GM12878 (cell line): ENCODE results near the gene DCDC1. TPM values are rescaled to one million over a fixed set of nuclear protein-coding genes. Genes with fewer than 3 reads are reported as not detected.

Experiments used
- ATAC-seq: fragments of 200-7000 bp; cut with Tn5 transposase; 3 replicates; pipeline ENCODE4 v1.9.1; 2020; ENCODE audit warnings: mild to moderate bottlenecking, moderate library complexity
- BruUV-seq: library from RNA; stranded (reverse); fragments of 400-500 nt; replicated peaks from 2 replicates; lab custom pipeline; 2021; lab: Mats Ljungman, UMichigan
- CTCF ChIA-PET: fragments of 300-600 bp; sonication (Branson Sonifier 250); formaldehyde crosslinking; extraction: SDS; loops from one replicate; lab custom pipeline; 2021; ENCODE audit warnings: inconsistent platforms; lab: Yijun Ruan, JAX
- POLR2A ChIA-PET: fragments of 350-600 bp; formaldehyde crosslinking; extraction: SDS; loops from one replicate; lab custom pipeline; 2021; ENCODE audit warnings: inconsistent platforms; lab: Charles Lee
- RAD21 ChIA-PET: fragments of 300-600 bp; sonication (Branson Sonifier 250); formaldehyde crosslinking; loops from one replicate; lab custom pipeline; 2023; ENCODE audit warnings: antibody characterized with exemption; ENCODE audit not compliant: unreplicated experiment; lab: Charles Lee
- SMC1A ChIA-PET: fragments of 300-600 bp; sonication (Branson Sonifier 250); formaldehyde crosslinking; loops from one replicate; lab custom pipeline; 2023; ENCODE audit not compliant: unreplicated experiment, uncharacterized antibody; lab: Charles Lee
- DNase-seq: peaks from one replicate; pipeline ENCODE4 v3.0.0-alpha.2; 2011; ENCODE audit warnings: low read depth, low spot score
- FAIRE-seq: peaks from 3 replicates; lab custom pipeline; 2011; peaks lifted over from hg19 to GRCh38; lab: Jason Lieb, UNC
- H2AFZ ChIP-seq: 2 replicates; pipeline ENCODE4 v1.6.0; 2011; ENCODE audit warnings: low read depth, low read length, control low read depth; ENCODE audit not compliant: control insufficient read depth
- H3K27ac ChIP-seq: 2 replicates; pipeline ENCODE4 v1.5.1; 2011; ENCODE audit warnings: control low read depth; ENCODE audit not compliant: control insufficient read depth, insufficient read depth
- H3K27me3 ChIP-seq, 2 experiments: replicated peaks in 1 of 2; 2 replicates each; pipeline versions ENCODE4 v1.6.0 to v1.6.1; 2011; ENCODE audit warnings: low read length in 1 of 2; ENCODE audit not compliant: control insufficient read depth in 2 of 2, insufficient read depth in 2 of 2
- H3K36me3 ChIP-seq, 2 experiments: 2 replicates each; pipeline ENCODE4 v1.5.1; 2011; ENCODE audit warnings: low read length in 1 of 2; ENCODE audit not compliant: control insufficient read depth in 2 of 2, insufficient read depth in 2 of 2
- H3K4me1 ChIP-seq: 2 replicates; pipeline ENCODE4 v1.6.1; 2011; ENCODE audit warnings: mild to moderate bottlenecking, low read length, moderate library complexity, mixed read lengths; ENCODE audit not compliant: control insufficient read depth, insufficient read depth
- H3K4me2 ChIP-seq: 2 replicates; pipeline ENCODE4 v1.6.0; 2011; ENCODE audit warnings: control low read depth; ENCODE audit not compliant: control insufficient read depth, insufficient read depth
- H3K4me3 ChIP-seq: fragments of 200-600 bp; sonication (generic); 2 replicates; pipeline ENCODE4 v1.5.1; 2016
- H3K79me2 ChIP-seq: 2 replicates; pipeline ENCODE4 v1.6.0; 2011; ENCODE audit warnings: low read length; ENCODE audit not compliant: control insufficient read depth, insufficient read depth
- H3K9ac ChIP-seq: 2 replicates; pipeline ENCODE4 v1.8.0; 2011; ENCODE audit warnings: low read length, control low read depth, mixed read lengths; ENCODE audit not compliant: control insufficient read depth, insufficient read depth
- H3K9me3 ChIP-seq: replicated peaks from 3 replicates; pipeline ENCODE4 v1.5.1; 2011; ENCODE audit warnings: mild to moderate bottlenecking, low read length; ENCODE audit not compliant: control insufficient read depth, insufficient read depth
- H4K20me1 ChIP-seq: 2 replicates; pipeline ENCODE4 v1.6.0; 2011; ENCODE audit not compliant: control insufficient read depth, insufficient read depth
- CBFB ChIP-seq: IDR thresholded peaks from 2 replicates; pipeline ENCODE4 v1.6.1; 2016; ENCODE audit warnings: antibody characterized with exemption, low read depth
- CREB1 ChIP-seq: IDR thresholded peaks from 2 replicates; pipeline ENCODE4 v1.6.1; 2012; ENCODE audit warnings: low read depth, mild to moderate bottlenecking, inconsistent platforms
- ESRRA ChIP-seq: IDR thresholded peaks from 2 replicates; pipeline ENCODE4 v1.6.1; 2012; ENCODE audit warnings: mild to moderate bottlenecking, low read length, improper control_type of control experiment
- EZH2 ChIP-seq: IDR thresholded peaks from 2 replicates; pipeline ENCODE4 v1.6.1; 2012; ENCODE audit warnings: low read depth, mild to moderate bottlenecking, control low read depth, inconsistent platforms, low read length, borderline replicate concordance; ENCODE audit not compliant: control insufficient read depth
- FOS ChIP-seq: IDR thresholded peaks from 3 replicates; pipeline ENCODE4 v1.6.1; 2011; ENCODE audit warnings: borderline replicate concordance; ENCODE audit not compliant: insufficient read length; ENCODE audit errors: extremely low read depth
- IKZF2 ChIP-seq, 2 experiments: fragments of 450-650 bp; IDR thresholded peaks; 2 replicates each; pipeline ENCODE4 v1.6.1; 2017; ENCODE audit warnings: mild to moderate bottlenecking in 2 of 2, moderate library complexity in 2 of 2
- IRF3 ChIP-seq: fragments of 450-650 bp; IDR thresholded peaks from 2 replicates; pipeline ENCODE4 v1.6.1; 2014; ENCODE audit warnings: mild to moderate bottlenecking
- JUND ChIP-seq: IDR thresholded peaks from 2 replicates; pipeline ENCODE4 v1.6.1; 2012; ENCODE audit warnings: low read depth, mild to moderate bottlenecking, low read length, improper control_type of control experiment, moderate library complexity
- KAT2A ChIP-seq: conservative IDR thresholded peaks from 2 replicates; pipeline ENCODE4 v1.6.1; 2011; ENCODE audit warnings: low read depth, low read length; ENCODE audit not compliant: control insufficient read depth
- MAX ChIP-seq: IDR thresholded peaks from 2 replicates; pipeline ENCODE4 v1.6.1; 2012; ENCODE audit warnings: low read depth, low read length, improper control_type of control experiment
- NFXL1 ChIP-seq: fragments of 450-650 bp; IDR thresholded peaks from 2 replicates; pipeline ENCODE4 v1.6.1; 2017; ENCODE audit warnings: antibody characterized with exemption, mild to moderate bottlenecking, borderline replicate concordance
- NR2C1 ChIP-seq: fragments of 450-650 bp; IDR thresholded peaks from 2 replicates; pipeline ENCODE4 v1.6.1; 2017; ENCODE audit warnings: antibody characterized with exemption, mild to moderate bottlenecking, moderate library complexity
- PML ChIP-seq: IDR thresholded peaks from 2 replicates; pipeline ENCODE4 v1.6.1; 2012; ENCODE audit warnings: low read length, inconsistent platforms
- RAD51 ChIP-seq: fragments of 450-650 bp; IDR thresholded peaks from 2 replicates; pipeline ENCODE4 v1.6.1; 2016; ENCODE audit warnings: moderate library complexity, mild to moderate bottlenecking, inconsistent platforms
- RFX5 ChIP-seq: IDR thresholded peaks from 2 replicates; pipeline ENCODE4 v1.6.1; 2011; ENCODE audit warnings: low read depth, low read length, improper control_type of control experiment
- SP1 ChIP-seq: IDR thresholded peaks from one replicate; pipeline ENCODE4 v1.6.1; 2011; ENCODE audit warnings: low read depth, low read length
- TARDBP ChIP-seq: IDR thresholded peaks from 2 replicates; pipeline ENCODE4 v1.6.1; 2016; ENCODE audit warnings: borderline replicate concordance
- WRNIP1 ChIP-seq: IDR thresholded peaks from 2 replicates; pipeline ENCODE4 v1.6.1; 2011; ENCODE audit warnings: low read depth, low read length, improper control_type of control experiment, borderline replicate concordance
- YY1 ChIP-seq: IDR thresholded peaks from 2 replicates; pipeline ENCODE4 v1.6.1; 2011; ENCODE audit warnings: low read depth, mild to moderate bottlenecking, low read length
- ZNF384 ChIP-seq: IDR thresholded peaks from 2 replicates; pipeline ENCODE4 v1.6.1; 2012; ENCODE audit warnings: low read depth, mild to moderate bottlenecking, low read length, improper control_type of control experiment, borderline replicate concordance
- WGBS: methylation state at CpG from one replicate; pipeline ENCODE4 v1.1.6; 2016; ENCODE audit warnings: low lambda C conversion rate; ENCODE audit not compliant: insufficient replicate concordance, insufficient coverage; ENCODE audit errors: missing lambda C conversion rate; 5-methylcytosine and 5-hydroxymethylcytosine counted together
- in situ Hi-C: fragments of 300-500 bp; cut with MboI; formaldehyde crosslinking; loops from 9 replicates; pipeline ENCODE4 v1.14.3; 2018; ENCODE audit warnings: mixed read lengths
- intact Hi-C: fragments of 100-400 bp; cut with micrococcal nuclease; formaldehyde crosslinking; loops from one replicate; pipeline ENCODE4 v1.14.2; 2022; ENCODE audit not compliant: unreplicated experiment
- polyA plus RNA-seq, 11 experiments: library from polyadenylated mRNA; depleted of rRNA in 4 of 11; unstranded in 6 of 11; stranded (reverse) in 5 of 11; fragments of >200 nt; fragmentation: Nextera tagmentation in 4 of 11; fragmentation: Illumina TruSeq in 1 of 11; extraction: Ambion mirVana in 4 of 11; extraction: Trizol in 1 of 11; gene quantifications; 1 replicate in 1 of 11; 2 replicates in 10 of 11; pipeline versions ENCODE4 v1.2.1 to v1.2.3, GENCODE V29; 2011 to 2016; ENCODE audit warnings: inconsistent platforms in 2 of 11, missing spikeins in 2 of 11, low read depth in 1 of 11
- total RNA-seq, 4 experiments: library from RNA; depleted of rRNA in 3 of 4; stranded (reverse); fragments of >200 nt in 3 of 4; fragmentation: Illumina TruSeq in 1 of 4; extraction: Trizol in 1 of 4; gene quantifications; 2 replicates each; pipeline versions ENCODE4 v1.2.1 to v1.2.3, GENCODE V29; 2013 to 2021

DCDC1 gene
- total and polyA plus RNA-seq, 10 of the 15 experiments (the other 5 are each of a cell fraction or from before 2014, with no cell fraction given), result not detected

DNA sequence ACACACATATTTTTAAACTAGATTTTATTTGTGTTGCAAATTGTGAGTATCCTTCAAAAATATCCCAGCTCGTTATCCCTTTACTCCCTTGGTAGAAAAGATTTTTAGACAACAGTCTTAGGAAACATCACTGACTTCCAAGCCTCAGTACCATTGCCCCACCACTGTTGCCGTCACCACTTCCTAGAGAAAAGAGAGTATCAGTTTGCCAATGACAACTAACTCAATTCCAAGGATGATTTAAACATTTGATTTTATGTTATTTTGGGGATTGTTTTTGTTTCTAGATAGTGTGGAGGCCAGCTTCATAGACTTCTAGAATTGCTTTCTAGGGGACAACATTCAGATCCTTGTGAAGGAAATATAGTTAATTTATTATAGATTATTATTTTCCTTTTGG is 509.4 kb downstream of the DCDC1 start:
- Histone ChIP-seq H3K4me1 (no peaks in the 10 kb centered on the region), H3K4me2 (no peak overlapping the region), H3K9ac (no peak overlapping the region), H3K4me3 (no peak overlapping the region), H3K9me3 (no peaks in the 10 kb centered on the region), H3K79me2 (no peaks in the 10 kb centered on the region), H3K36me3 (no peaks in the 10 kb centered on the region), H3K27ac (no peak overlapping the region), H4K20me1 (no peaks in the 10 kb centered on the region), H3K27me3 (no peaks in the 10 kb centered on the region), H2AFZ (no peak overlapping the region)
- DNase-seq (no peak), FAIRE-seq (no peak), ATAC-seq (no peak)
- WGBS, result 50% methylated on average over 2 of the region's 2 CpGs
- intact Hi-C loops (no loop called here), in situ Hi-C loops (no loop called here)
- TF ChIP-seq RFX5 (no peak), CBFB (no peak), KAT2A (no peak), JUND (no peak), FOS (no peak)
- SMC1A ChIA-PET, result interaction anchor here (0.7 kb wide), 1 partner anchor 270 kb away, joined by 3 read pairs; no protein-coding TSS in a partner anchor
- RAD21 ChIA-PET, result interaction anchor here (0.6 kb wide), 1 partner anchor 82 kb away, joined by 3 read pairs; no protein-coding TSS in a partner anchor
- CTCF ChIA-PET, result no interaction called here
- POLR2A ChIA-PET, result interaction anchor here (1.0 kb wide), 1 partner anchor 13 kb away, joined by 3 read pairs; no protein-coding TSS in a partner anchor
- no TSS peak for BruUV-seq

DNA sequence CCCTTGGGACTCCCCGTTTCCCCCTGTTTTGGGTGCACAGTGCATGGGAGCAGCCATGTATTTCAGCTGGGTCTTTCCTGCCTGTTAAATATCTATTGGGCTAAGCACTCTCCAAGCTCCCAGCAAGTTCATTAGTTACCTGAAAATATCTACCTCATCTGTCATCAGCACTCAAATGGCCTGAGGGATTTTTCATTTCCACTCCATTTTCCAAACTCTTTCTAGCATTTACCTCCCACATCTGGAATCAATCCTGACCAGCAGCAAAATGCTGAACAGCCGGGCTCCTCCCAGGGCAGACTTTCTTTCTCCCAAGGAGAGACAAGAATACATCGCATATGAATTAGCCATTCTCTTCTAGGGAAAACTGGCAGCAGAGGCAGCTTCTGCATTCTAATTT is 509.9 kb downstream of the DCDC1 start:
- Histone ChIP-seq H3K4me1 (no peaks in the 10 kb centered on the region), H3K9me3 (no peaks in the 10 kb centered on the region), H3K4me2 (no peak overlapping the region), H3K27ac (no peak overlapping the region), H2AFZ (no peak overlapping the region), H3K79me2 (no peaks in the 10 kb centered on the region), H3K27me3 (no peaks in the 10 kb centered on the region), H3K9ac (no peak overlapping the region), H4K20me1 (no peaks in the 10 kb centered on the region), H3K36me3 (no peaks in the 10 kb centered on the region), H3K4me3 (no peak overlapping the region)
- DNase-seq (no peak), ATAC-seq (no peak), FAIRE-seq (no peak)
- no TSS peak for BruUV-seq
- intact Hi-C loops (no loop called here), in situ Hi-C loops (no loop called here)
- SMC1A ChIA-PET, result interaction anchor here (0.6 to 1.3 kb wide), 2 partner anchors 10 to 29 kb away, joined by 3 to 4 read pairs; no protein-coding TSS in a partner anchor
- CTCF ChIA-PET, result no interaction called here
- 37% methylated on average over 3 of the region's 3 CpGs for WGBS
- POLR2A ChIA-PET, result interaction anchor here (1.0 kb wide), 1 partner anchor 13 kb away, joined by 3 read pairs; no protein-coding TSS in a partner anchor
- RAD21 ChIA-PET, result interaction anchor here (0.6 kb wide), 1 partner anchor 81 kb away, joined by 3 read pairs; no protein-coding TSS in a partner anchor
- no peak for TF ChIP-seq MAX
- TF ChIP-seq RAD51, result no peak
- no peak for TF ChIP-seq SP1
- TF ChIP-seq CBFB, result no peak
- TF ChIP-seq ZNF384, result no peak
- TF ChIP-seq IKZF2 (IDR thresholded peaks at IDR 0.05), result no peak
- no peak for TF ChIP-seq CREB1
- no peak for TF ChIP-seq PML
- TF ChIP-seq NFXL1, result no peak
- no peak for TF ChIP-seq TARDBP
- no peak for TF ChIP-seq IRF3
- TF ChIP-seq YY1, result no peak
- TF ChIP-seq EZH2, result no peak
- no peak for TF ChIP-seq WRNIP1
- no peak for TF ChIP-seq NR2C1
- TF ChIP-seq ESRRA, result no peak
